Neural cell (in vitro differentiated cells): ENCODE data around the gene NPEPL1.

Experiments
- CTCF ChIP-seq: fragments of 450-650 bp; IDR thresholded peaks from 2 replicates; pipeline ENCODE4 v1.5.1; 2014; ENCODE audit warnings: antibody characterized with exemption, mild to moderate bottlenecking, moderate library complexity; ENCODE audit not compliant: poor library complexity, severe bottlenecking
- EP300 ChIP-seq: fragments of 450-650 bp; conservative IDR thresholded peaks from 2 replicates; pipeline ENCODE4 v1.6.1; 2014; ENCODE audit warnings: antibody characterized with exemption, mild to moderate bottlenecking, moderate library complexity; ENCODE audit not compliant: poor library complexity, severe bottlenecking
- POLR2AphosphoS5 ChIP-seq: IDR thresholded peaks from 2 replicates; pipeline ENCODE4 v1.6.1; 2012
- TAF1 ChIP-seq: IDR thresholded peaks from 2 replicates; pipeline ENCODE4 v1.6.1; 2012; ENCODE audit warnings: low read depth

- TF ChIP-seq POLR2AphosphoS5 (no peak), CTCF (no peak), TAF1 (no peak), EP300 (no peak)
Observed at GRCh38 chr20:58695084-58695722, 2.6 kb downstream of the NPEPL1 start.
